ENCODE measurements around the gene CXCL17. TPM values are rescaled to one million over a fixed set of nuclear protein-coding genes. Genes with fewer than 3 reads are reported as not detected.

CXCL17 gene
- total and polyA plus RNA-seq, 7 experiments from 2014 or later = 0.30 TPM; not detected in 6

DNA sequence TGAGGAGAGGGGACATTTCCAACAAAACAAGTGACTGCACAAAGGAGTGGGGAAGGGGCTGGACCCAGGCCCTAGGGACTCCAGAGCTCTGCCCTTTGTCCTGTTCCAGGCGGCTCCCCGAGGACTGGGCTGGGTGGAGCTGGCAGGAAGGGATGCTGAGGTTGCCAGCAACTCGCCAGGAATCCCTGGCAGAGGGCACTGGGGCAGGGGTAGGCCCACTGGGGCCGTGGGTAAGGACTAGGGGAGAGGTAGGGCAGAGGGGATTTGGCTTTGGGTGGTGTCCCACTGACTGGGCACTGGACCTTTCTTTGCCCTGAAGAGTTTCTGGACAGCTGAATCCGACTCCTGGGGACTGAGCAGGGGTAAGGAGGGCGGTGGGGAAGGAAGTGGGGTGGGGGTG, 23.4 kb downstream of the CXCL17 start:
- no peak for DNase-seq
- Mint-ChIP-seq H3K9me3 (no peaks in the 10 kb centered on the region), H3K27ac (no peak overlapping the region), H3K4me1 (peaks cover 30 to 41% (median 35%) of the 10 kb centered on the region in 7 donors), H3K36me3 (peaks cover 0 to 13% (median 1%) of the 10 kb centered on the region in 5 donors), H3K27me3 (no peaks in the 10 kb centered on the region), H3K4me3 (no peak overlapping the region)
- Histone ChIP-seq H3K4me1 (ENCODE audit: control insufficient read depth in 2 of 2, insufficient read depth in 2 of 2, low read length in 2 of 2) (peaks cover 21 to 30% of the 10 kb centered on the region in 2 donors), H3K27ac (ENCODE audit: low read depth, low read length) (no peak overlapping the region), H3K9me3 (ENCODE audit: control insufficient read depth in 2 of 3, low read length in 3 of 3) (no peaks in the 10 kb centered on the region), H3K27me3 (ENCODE audit: control insufficient read depth in 2 of 2, insufficient read depth in 2 of 2, low read length in 2 of 2) (no peaks in the 10 kb centered on the region), H3K4me3 (ENCODE audit: low read length) (no peak overlapping the region), H3K36me3 (ENCODE audit: control insufficient read depth in 2 of 3, insufficient read depth in 3 of 3, low read length in 3 of 3) (peaks cover 0 to 13% (median 0%) of the 10 kb centered on the region in 3 experiments)
- intact Hi-C loops (cut with micrococcal nuclease) = no loop called here
- CTCF ChIA-PET = interaction anchor here (0.6 to 8.7 kb wide), 5 partner anchors 16 to 110 kb away, joined by 3 to 94 read pairs (median 6); no protein-coding TSS in a partner anchor
- POLR2A ChIA-PET = no interaction called here
- ATAC-seq = no peak

DNA sequence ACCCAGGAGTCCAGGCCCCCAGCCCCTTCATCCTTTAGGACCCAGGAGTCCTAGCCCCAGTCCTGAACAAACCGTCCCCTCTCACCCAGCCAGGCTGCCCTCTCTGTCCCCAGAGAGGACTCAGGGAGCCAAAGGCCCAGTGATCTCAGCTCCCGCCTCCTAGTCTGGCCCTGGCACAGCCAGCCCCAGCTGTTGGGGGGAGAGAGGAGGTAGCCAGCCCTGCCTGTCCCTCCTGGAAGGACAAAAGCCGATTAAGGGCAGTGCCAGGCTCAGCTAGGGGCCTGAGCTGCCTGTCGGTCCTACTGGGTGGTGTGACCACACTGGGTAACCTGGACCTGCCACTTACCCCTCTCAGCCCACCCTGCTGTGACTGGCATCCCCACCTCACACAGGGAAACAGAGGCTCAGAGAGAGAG, 30.1 kb downstream of the CXCL17 start:
- ChIA-PET POLR2A (interaction anchor here (1.4 kb wide), 1 partner anchor 12 kb away, joined by 5 read pairs; no protein-coding TSS in a partner anchor), CTCF (no interaction called here)
- intact Hi-C loops (cut with micrococcal nuclease) = no loop called here
- peaks cover 0 to 31% (median 0%) of the 10 kb centered on the region in 3 experiments for H3K36me3 ChIP-seq (ENCODE audit: control insufficient read depth in 2 of 3, insufficient read depth in 3 of 3, low read length in 3 of 3)
- ATAC-seq = no peak
- H3K4me1 ChIP-seq (ENCODE audit: control insufficient read depth in 2 of 2, insufficient read depth in 2 of 2, low read length in 2 of 2) = no peaks in the 10 kb centered on the region
- no peak overlapping the region for H3K4me3 ChIP-seq (ENCODE audit: low read length)
- Mint-ChIP-seq H3K9me3 (peaks cover 0 to 3% (median 0%) of the 10 kb centered on the region in 11 donors), H3K27ac (peak overlapping the region in 1 of 9 donors; percentile 21), H3K4me3 (no peak overlapping the region), H3K4me1 (peaks cover 0 to 8% (median 5%) of the 10 kb centered on the region in 7 donors), H3K27me3 (no peaks in the 10 kb centered on the region), H3K36me3 (peaks cover 0 to 9% (median 1%) of the 10 kb centered on the region in 5 donors)
- no peaks in the 10 kb centered on the region for H3K27me3 ChIP-seq (ENCODE audit: control insufficient read depth in 2 of 2, insufficient read depth in 2 of 2, low read length in 2 of 2)
- DNase-seq = no peak
- no peaks in the 10 kb centered on the region for H3K9me3 ChIP-seq (ENCODE audit: control insufficient read depth in 2 of 3, low read length in 3 of 3)
- no peak overlapping the region for H3K27ac ChIP-seq (ENCODE audit: low read depth, low read length)

DNA sequence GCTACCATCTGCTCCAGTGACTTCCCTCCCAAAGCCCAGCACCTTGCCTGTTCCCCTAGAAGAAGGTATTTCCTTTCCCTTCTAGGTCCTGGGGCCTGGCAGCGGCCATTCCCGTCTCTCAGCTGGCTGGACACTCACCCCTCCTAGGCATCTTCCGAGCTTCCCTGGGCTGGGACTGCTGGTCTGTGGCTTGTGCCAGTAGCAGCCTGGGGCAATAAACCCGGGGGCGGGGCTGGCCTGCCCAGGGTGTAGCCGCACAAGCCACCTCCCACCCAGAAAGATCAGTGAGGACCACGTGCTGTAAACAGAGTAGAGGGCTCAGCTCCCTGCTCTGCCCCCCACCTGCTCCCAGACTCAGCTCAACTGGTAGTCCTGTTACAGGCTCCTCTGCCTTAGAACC, 30.5 kb downstream of the CXCL17 start:
- ChIA-PET CTCF (no interaction called here), POLR2A (interaction anchor here (1.4 kb wide), 1 partner anchor 12 kb away, joined by 5 read pairs; no protein-coding TSS in a partner anchor)
- Histone ChIP-seq H3K9me3 (ENCODE audit: control insufficient read depth in 2 of 3, low read length in 3 of 3) (no peaks in the 10 kb centered on the region), H3K4me1 (ENCODE audit: control insufficient read depth in 2 of 2, insufficient read depth in 2 of 2, low read length in 2 of 2) (no peaks in the 10 kb centered on the region), H3K4me3 (ENCODE audit: low read length) (no peak overlapping the region), H3K27me3 (ENCODE audit: control insufficient read depth in 2 of 2, insufficient read depth in 2 of 2, low read length in 2 of 2) (no peaks in the 10 kb centered on the region), H3K27ac (ENCODE audit: low read depth, low read length) (no peak overlapping the region), H3K36me3 (ENCODE audit: control insufficient read depth in 2 of 3, insufficient read depth in 3 of 3, low read length in 3 of 3) (peaks cover 0 to 35% (median 0%) of the 10 kb centered on the region in 3 experiments)
- H3K27me3 Mint-ChIP-seq = no peaks in the 10 kb centered on the region
- intact Hi-C loops (cut with micrococcal nuclease) = no loop called here
- peaks cover 0 to 9% (median 1%) of the 10 kb centered on the region in 5 donors for H3K36me3 Mint-ChIP-seq
- H3K27ac Mint-ChIP-seq = peak overlapping the region in 2 of 9 donors; percentile 21 to 49
- ATAC-seq (no peak), DNase-seq (no peak)
- H3K4me1 Mint-ChIP-seq = peaks cover 0 to 8% (median 5%) of the 10 kb centered on the region in 7 donors
- no peak overlapping the region for H3K4me3 Mint-ChIP-seq
- peaks cover 0 to 3% (median 0%) of the 10 kb centered on the region in 11 donors for H3K9me3 Mint-ChIP-seq

GRCh38 chr19:42411581-42412178, 31.1 kb downstream of the CXCL17 start:
- peaks cover 0 to 3% (median 0%) of the 10 kb centered on the region in 11 donors for H3K9me3 Mint-ChIP-seq
- ChIA-PET POLR2A (interaction anchor here (1.4 kb wide), 1 partner anchor 11 kb away, joined by 5 read pairs; no protein-coding TSS in a partner anchor), CTCF (interaction anchor here (0.7 kb wide), 1 partner anchor 27 kb away, joined by 4 read pairs; no protein-coding TSS in a partner anchor)
- no peak overlapping the region for H3K4me3 Mint-ChIP-seq
- H3K36me3 ChIP-seq (ENCODE audit: control insufficient read depth in 2 of 3, insufficient read depth in 3 of 3, low read length in 3 of 3) = peaks cover 0 to 41% (median 0%) of the 10 kb centered on the region in 3 experiments
- H3K27me3 ChIP-seq (ENCODE audit: control insufficient read depth in 2 of 2, insufficient read depth in 2 of 2, low read length in 2 of 2) = no peaks in the 10 kb centered on the region
- H3K4me3 ChIP-seq (ENCODE audit: low read length) = no peak overlapping the region
- H3K36me3 Mint-ChIP-seq = peaks cover 0 to 9% (median 4%) of the 10 kb centered on the region in 5 donors
- ATAC-seq = no peak
- no peak overlapping the region for H3K27ac ChIP-seq (ENCODE audit: low read depth, low read length)
- no peaks in the 10 kb centered on the region for H3K4me1 ChIP-seq (ENCODE audit: control insufficient read depth in 2 of 2, insufficient read depth in 2 of 2, low read length in 2 of 2)
- H3K27ac Mint-ChIP-seq = peak overlapping the region in 3 of 9 donors; percentile 21 to 56 (median 49)
- H3K27me3 Mint-ChIP-seq = no peaks in the 10 kb centered on the region
- peaks cover 0 to 8% (median 5%) of the 10 kb centered on the region in 7 donors for H3K4me1 Mint-ChIP-seq
- intact Hi-C loops (cut with micrococcal nuclease) = no loop called here
- no peak for DNase-seq
- H3K9me3 ChIP-seq (ENCODE audit: control insufficient read depth in 2 of 3, low read length in 3 of 3) = no peaks in the 10 kb centered on the region

GRCh38 chr19:42410371-42410770, 32.4 kb downstream of the CXCL17 start:
- no peaks in the 10 kb centered on the region for H3K27me3 ChIP-seq (ENCODE audit: control insufficient read depth in 2 of 2, insufficient read depth in 2 of 2, low read length in 2 of 2)
- Mint-ChIP-seq H3K4me3 (no peak overlapping the region), H3K27ac (peak overlapping the region in 1 of 9 donors; percentile 5), H3K27me3 (no peaks in the 10 kb centered on the region), H3K36me3 (peaks cover 0 to 15% (median 4%) of the 10 kb centered on the region in 5 donors), H3K4me1 (peaks cover 0 to 9% (median 5%) of the 10 kb centered on the region in 7 donors), H3K9me3 (peaks cover 0 to 3% (median 0%) of the 10 kb centered on the region in 11 donors)
- H3K9me3 ChIP-seq (ENCODE audit: control insufficient read depth in 2 of 3, low read length in 3 of 3) = no peaks in the 10 kb centered on the region
- H3K4me3 ChIP-seq (ENCODE audit: low read length) = no peak overlapping the region
- intact Hi-C loops (cut with micrococcal nuclease) = no loop called here
- no peak for DNase-seq
- peaks cover 0 to 45% (median 0%) of the 10 kb centered on the region in 3 experiments for H3K36me3 ChIP-seq (ENCODE audit: control insufficient read depth in 2 of 3, insufficient read depth in 3 of 3, low read length in 3 of 3)
- H3K27ac ChIP-seq (ENCODE audit: low read depth, low read length) = no peak overlapping the region
- ATAC-seq = no peak
- ChIA-PET POLR2A (no interaction called here), CTCF (interaction anchor here (1.8 kb wide), 1 partner anchor 23 kb away, joined by 4 read pairs; no protein-coding TSS in a partner anchor)
- H3K4me1 ChIP-seq (ENCODE audit: control insufficient read depth in 2 of 2, insufficient read depth in 2 of 2, low read length in 2 of 2) = no peaks in the 10 kb centered on the region

- Histone ChIP-seq H3K9me3 (ENCODE audit: control insufficient read depth in 2 of 3, low read length in 3 of 3) (no peaks in the 10 kb centered on the region), H3K27ac (ENCODE audit: low read depth, low read length) (no peak overlapping the region), H3K4me3 (ENCODE audit: low read length) (no peak overlapping the region), H3K36me3 (ENCODE audit: control insufficient read depth in 2 of 3, insufficient read depth in 3 of 3, low read length in 3 of 3) (peaks cover 0 to 43% (median 0%) of the 10 kb centered on the region in 3 experiments), H3K27me3 (ENCODE audit: control insufficient read depth in 2 of 2, insufficient read depth in 2 of 2, low read length in 2 of 2) (no peaks in the 10 kb centered on the region), H3K4me1 (ENCODE audit: control insufficient read depth in 2 of 2, insufficient read depth in 2 of 2, low read length in 2 of 2) (no peaks in the 10 kb centered on the region)
- CTCF ChIA-PET = interaction anchor here (1.8 kb wide), 1 partner anchor 24 kb away, joined by 4 read pairs; no protein-coding TSS in a partner anchor
- H3K36me3 Mint-ChIP-seq = peaks cover 0 to 9% (median 4%) of the 10 kb centered on the region in 5 donors
- intact Hi-C loops (cut with micrococcal nuclease) = no loop called here
- no peak overlapping the region for H3K4me3 Mint-ChIP-seq
- peaks cover 0 to 3% (median 0%) of the 10 kb centered on the region in 11 donors for H3K9me3 Mint-ChIP-seq
- peak overlapping the region in 1 of 9 donors; percentile 57 for H3K27ac Mint-ChIP-seq
- ATAC-seq (no peak), DNase-seq (no peak)
- H3K27me3 Mint-ChIP-seq = no peaks in the 10 kb centered on the region
- H3K4me1 Mint-ChIP-seq = peaks cover 0 to 9% (median 5%) of the 10 kb centered on the region in 7 donors
- POLR2A ChIA-PET = no interaction called here
Observed at GRCh38 chr19:42409477-42409876, 33.3 kb downstream of the CXCL17 start.

Measured in naive thymus-derived CD4-positive, alpha-beta T cell (primary cell).